Upper lobe of left lung (tissue), 4 donors: ENCODE results near the gene SLC9A8.

Experiments
- CTCF ChIP-seq, 6 experiments: fragments of 450-650 bp in 4 of 6; fragments of 200-600 bp in 2 of 6; sonication (generic) in 2 of 6; IDR thresholded peaks; one replicate each; pipeline ENCODE4 v1.5.1; 2016 to 2019; ENCODE audit warnings: antibody characterized with exemption in 6 of 6
- EP300 ChIP-seq, 4 donors: sonication (generic); formaldehyde crosslinking; IDR thresholded peaks; one replicate each; pipeline ENCODE4 v1.5.1; 2017; ENCODE audit warnings: antibody characterized with exemption in 4 of 4, control low read depth in 2 of 4

GRCh38 chr20:49787371-49788357, 25.0 kb upstream of the SLC9A8 start:
- TF ChIP-seq CTCF (IDR thresholded peaks at IDR 0.05) (no peak), EP300 (IDR thresholded peaks at IDR 0.05) (no peak)
